Upper lobe of left lung (tissue), 6 donors: ENCODE data around the gene CLEC4M. TPM values are rescaled to one million over a fixed set of nuclear protein-coding genes. Genes with fewer than 3 reads are reported as not detected.
"Not testable (repeated sequence)": the region's sequence is repeated elsewhere in the genome, so short reads cannot be mapped to it uniquely, and the experiment has no call there.

Experiments
- ATAC-seq, 2 donors: fragments of 200-7000 bp; cut with Tn5 transposase; one replicate each; pipeline ENCODE4 v1.9.1; 2022; ENCODE audit warnings: mild to moderate bottlenecking in 2 of 2, moderate library complexity in 2 of 2; ENCODE audit not compliant: low FRiP score in 2 of 2
- DNase-seq, 2 donors: peaks; one replicate each; pipeline ENCODE4 v3.0.0-alpha.2; 2019 to 2020
- H3K27ac ChIP-seq, 4 donors: fragments of 200-600 bp; sonication (generic); one replicate each; pipeline ENCODE4 v1.5.1; 2016 to 2019
- H3K27me3 ChIP-seq, 4 donors: fragments of 200-600 bp; sonication (generic); one replicate each; pipeline ENCODE4 v1.5.1; 2017 to 2019
- H3K36me3 ChIP-seq, 4 donors: fragments of 200-600 bp; sonication (generic); one replicate each; pipeline ENCODE4 v1.5.1; 2016 to 2019
- H3K4me1 ChIP-seq, 4 donors: fragments of 200-600 bp; sonication (generic); one replicate each; pipeline ENCODE4 v1.5.1; 2018 to 2019
- H3K4me3 ChIP-seq, 4 donors: fragments of 200-600 bp; sonication (generic); one replicate each; pipeline ENCODE4 v1.5.1; 2017 to 2019; ENCODE audit warnings: mild to moderate bottlenecking in 2 of 4, moderate library complexity in 1 of 4
- H3K9me3 ChIP-seq, 4 donors: fragments of 200-600 bp; sonication (generic); one replicate each; pipeline ENCODE4 v1.5.1; 2018 to 2019
- CTCF ChIP-seq, 6 experiments: fragments of 450-650 bp in 4 of 6; fragments of 200-600 bp in 2 of 6; sonication (generic) in 2 of 6; IDR thresholded peaks; one replicate each; pipeline ENCODE4 v1.5.1; 2016 to 2019; ENCODE audit warnings: antibody characterized with exemption in 6 of 6
- EP300 ChIP-seq, 4 donors: sonication (generic); formaldehyde crosslinking; IDR thresholded peaks; one replicate each; pipeline ENCODE4 v1.5.1; 2017; ENCODE audit warnings: antibody characterized with exemption in 4 of 4, control low read depth in 2 of 4
- POLR2A ChIP-seq, 4 donors: fragments of 450-650 bp; IDR thresholded peaks; one replicate each; pipeline ENCODE4 v1.5.1; 2016 to 2017; ENCODE audit warnings: antibody characterized with exemption in 4 of 4, mild to moderate bottlenecking in 2 of 4
- POLR2AphosphoS5 ChIP-seq, 2 donors: sonication (generic); formaldehyde crosslinking; IDR thresholded peaks; one replicate each; pipeline ENCODE4 v1.5.1; 2017; ENCODE audit warnings: antibody characterized with exemption in 2 of 2
- WGBS, 2 donors: methylation state at CpG; one replicate each; pipeline ENCODE4 v1.1.5; 2017 to 2018; 5-methylcytosine and 5-hydroxymethylcytosine counted together
- total RNA-seq, 6 donors: library from RNA; depleted of rRNA in 4 of 6; stranded (reverse); fragments of >200 nt in 4 of 6; gene quantifications; one replicate each; pipeline versions ENCODE4 v1.1.0 to v1.2.1, GENCODE V29; 2016 to 2021
- donor health status: DM: no; HTN: no; CAD: no; lungs with moderate emphysema.
- donor health status: DM: no; HTN: yes; CAD: no; lungs with severe emphysema.

The CLEC4M gene
- total RNA-seq, 6 donors from 2014 or later, result 0.86 to 7.4 (median 3.1) TPM; not detected in 1

- Histone ChIP-seq H3K4me3 (no peak overlapping the region), H3K27ac (no peak overlapping the region), H3K9me3 (no peaks in the 10 kb centered on the region), H3K36me3 (no peaks in the 10 kb centered on the region), H3K27me3 (no peaks in the 10 kb centered on the region), H3K4me1 (no peaks in the 10 kb centered on the region)
- TF ChIP-seq POLR2AphosphoS5 (IDR thresholded peaks at IDR 0.05) (no peak), POLR2A (IDR thresholded peaks at IDR 0.05) (no peak), EP300 (IDR thresholded peaks at IDR 0.05) (no peak), CTCF (IDR thresholded peaks at IDR 0.05) (no peak)
- DNase-seq (no peak), ATAC-seq (no peak)
- WGBS, 2 donors, result 80 to 86% methylated on average over 11 of the region's 11 CpGs
These were observed 20.1 kb upstream of the CLEC4M start for GRCh38 chr19:7742991-7743390.

DNA sequence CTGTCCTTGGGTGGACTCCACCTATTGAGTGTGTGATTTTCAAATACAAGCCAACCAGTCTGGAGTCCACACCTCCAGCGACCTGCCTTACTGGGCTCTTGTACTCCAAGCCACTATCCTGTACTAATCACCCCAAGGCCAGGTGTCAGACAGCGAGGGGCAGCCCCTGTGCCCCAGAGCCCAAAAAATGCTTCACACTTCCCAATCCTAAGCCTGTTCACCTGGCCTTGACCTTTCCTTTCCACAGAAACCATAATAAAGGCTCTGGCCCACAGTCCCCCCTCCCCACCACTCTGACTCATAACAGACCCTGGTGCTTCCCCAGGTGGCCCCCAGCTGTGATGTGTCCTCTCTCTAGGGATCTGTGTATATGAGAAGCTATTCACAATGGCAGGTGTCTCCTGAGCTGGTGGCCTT is 19.6 kb upstream of the CLEC4M start:
- TF ChIP-seq EP300 (IDR thresholded peaks at IDR 0.05) (no peak), CTCF (IDR thresholded peaks at IDR 0.05) (no peak), POLR2AphosphoS5 (IDR thresholded peaks at IDR 0.05) (no peak), POLR2A (IDR thresholded peaks at IDR 0.05) (no peak)

GRCh38 chr19:7744199-7744786 is 18.8 kb upstream of the CLEC4M start:
- no peak for ATAC-seq
- H3K27me3 ChIP-seq, result no peaks in the 10 kb centered on the region

More for the DNA sequence above, 19.6 kb upstream of the CLEC4M start:
- H3K9me3 ChIP-seq, result no peaks in the 10 kb centered on the region
- DNase-seq, result no peak
- H3K36me3 ChIP-seq, result no peaks in the 10 kb centered on the region
- no peak overlapping the region for H3K27ac ChIP-seq
- H3K27me3 ChIP-seq, result no peaks in the 10 kb centered on the region
- no peaks in the 10 kb centered on the region for H3K4me1 ChIP-seq
- WGBS, 2 donors, result 69 to 74% methylated on average over 2 of the region's 2 CpGs
- no peak overlapping the region for H3K4me3 ChIP-seq
- ATAC-seq, result no peak

GRCh38 chr19:7744871-7745650 is 18.0 kb upstream of the CLEC4M start:
- ATAC-seq, result no peak
- Histone ChIP-seq H3K4me1 (no peaks in the 10 kb centered on the region), H3K27ac (no peak overlapping the region), H3K27me3 (no peaks in the 10 kb centered on the region), H3K9me3 (no peaks in the 10 kb centered on the region), H3K4me3 (no peak overlapping the region), H3K36me3 (no peaks in the 10 kb centered on the region)
- WGBS, 2 donors, result 75 to 81% methylated on average over 10 to 12 of the region's 12 CpGs
- DNase-seq, result no peak
- TF ChIP-seq EP300 (IDR thresholded peaks at IDR 0.05), result no peak
- no peak for TF ChIP-seq POLR2AphosphoS5 (IDR thresholded peaks at IDR 0.05)
- no peak for TF ChIP-seq CTCF (IDR thresholded peaks at IDR 0.05)
- no peak for TF ChIP-seq POLR2A (IDR thresholded peaks at IDR 0.05)

More at GRCh38 chr19:7744199-7744786, 18.8 kb upstream of the CLEC4M start:
- DNase-seq, result no peak
- Histone ChIP-seq H3K36me3 (no peaks in the 10 kb centered on the region), H3K4me3 (no peak overlapping the region), H3K27ac (no peak overlapping the region), H3K9me3 (no peaks in the 10 kb centered on the region), H3K4me1 (no peaks in the 10 kb centered on the region)
- 69 to 72% methylated on average over 5 of the region's 5 CpGs for WGBS, 2 donors
- TF ChIP-seq POLR2A (IDR thresholded peaks at IDR 0.05) (no peak), EP300 (IDR thresholded peaks at IDR 0.05) (no peak), POLR2AphosphoS5 (IDR thresholded peaks at IDR 0.05) (no peak), CTCF (IDR thresholded peaks at IDR 0.05) (no peak)

- not testable (repeated sequence) for H3K27me3 ChIP-seq, ATAC-seq, H3K9me3 ChIP-seq, H3K36me3 ChIP-seq, H3K4me1 ChIP-seq, DNase-seq, H3K4me3 ChIP-seq, H3K27ac ChIP-seq
- WGBS, 2 donors, result 83 to 90% methylated on average over 4 of the region's 4 CpGs
These were observed 16.7 kb upstream of the CLEC4M start for GRCh38 chr19:7746306-7746705.
